CD4-positive, alpha-beta memory T cell (primary cell): Measurements from ENCODE around the gene MCM5. TPM values are rescaled to one million over a fixed set of nuclear protein-coding genes. Genes with fewer than 3 reads are reported as not detected.
"Not testable (repeated sequence)": the region's sequence is repeated elsewhere in the genome, so short reads cannot be mapped to it uniquely, and the experiment has no call there.

Experiments used
- CTCF ChIA-PET: fragments of 350-600 bp; sonication (Branson Sonifier 250); formaldehyde crosslinking; loops from one replicate; lab custom pipeline; 2021; ENCODE audit warnings: inconsistent platforms; ENCODE audit not compliant: partially characterized antibody; lab: Charles Lee
- POLR2A ChIA-PET: fragments of 350-600 bp; sonication (Branson Sonifier 250); formaldehyde crosslinking; loops from one replicate; lab custom pipeline; 2021; ENCODE audit not compliant: partially characterized antibody; lab: Charles Lee
- DNase-seq, 5 donors: peaks; one replicate each; pipeline versions ENCODE4 v3.0.0 to v3.0.0-alpha.2; 2020 to 2022; ENCODE audit warnings: mixed read lengths in 1 of 5
- H3K27ac ChIP-seq: one replicate; pipeline ENCODE4 v1.7.0; 2013; ENCODE audit warnings: low read depth, low read length
- H3K27me3 ChIP-seq: 2 replicates; pipeline ENCODE4 v1.7.0; 2013; ENCODE audit warnings: mild to moderate bottlenecking, low read length, moderate library complexity; ENCODE audit not compliant: insufficient read depth
- H3K36me3 ChIP-seq: 2 replicates; pipeline ENCODE4 v1.7.0; 2013; ENCODE audit warnings: mild to moderate bottlenecking, low read length, moderate library complexity; ENCODE audit not compliant: insufficient read depth
- H3K4me1 ChIP-seq: 2 replicates; pipeline ENCODE4 v1.7.0; 2013; ENCODE audit warnings: mild to moderate bottlenecking, low read length, moderate library complexity; ENCODE audit not compliant: insufficient read depth
- H3K4me3 ChIP-seq, 2 donors: one replicate each; pipeline ENCODE4 v1.7.0; 2013; ENCODE audit warnings: low read length in 2 of 2, mild to moderate bottlenecking in 1 of 2
- H3K9me3 ChIP-seq, 2 donors: one replicate each; pipeline ENCODE4 v1.7.0; 2013; ENCODE audit warnings: low read length in 2 of 2, control low read depth in 1 of 2; ENCODE audit not compliant: control insufficient read depth in 1 of 2
- H3K27ac Mint-ChIP-seq, 7 donors: one replicate each; pipeline ENCODE4 v1.8.0; 2020 to 2021; ENCODE audit warnings: mixed read lengths in 7 of 7, mild to moderate bottlenecking in 6 of 7, inconsistent platforms in 3 of 7, moderate library complexity in 3 of 7
- H3K27me3 Mint-ChIP-seq, 2 donors: one replicate each; pipeline ENCODE4 v1.8.0; 2020 to 2021; ENCODE audit warnings: mixed read lengths in 2 of 2
- H3K36me3 Mint-ChIP-seq, 2 donors: one replicate each; pipeline ENCODE4 v1.8.0; 2020 to 2021; ENCODE audit warnings: mixed read lengths in 2 of 2, inconsistent platforms in 1 of 2, mild to moderate bottlenecking in 1 of 2
- H3K4me1 Mint-ChIP-seq, 4 donors: one replicate each; pipeline ENCODE4 v1.8.0; 2020 to 2021; ENCODE audit warnings: mixed read lengths in 4 of 4, mild to moderate bottlenecking in 1 of 4
- H3K4me3 Mint-ChIP-seq, 8 donors: one replicate each; pipeline ENCODE4 v1.8.0; 2020 to 2021; ENCODE audit warnings: mixed read lengths in 8 of 8, mild to moderate bottlenecking in 7 of 8, moderate library complexity in 6 of 8, inconsistent platforms in 3 of 8
- H3K9me3 Mint-ChIP-seq, 8 donors: one replicate each; pipeline ENCODE4 v1.8.0; 2020 to 2021; ENCODE audit warnings: mixed read lengths in 8 of 8, mild to moderate bottlenecking in 5 of 8, inconsistent platforms in 3 of 8, moderate library complexity in 1 of 8
- intact Hi-C: fragments of 100-400 bp; cut with micrococcal nuclease; formaldehyde crosslinking; loops from one replicate; pipeline ENCODE4 v1.15.1; 2023
- polyA plus RNA-seq, 2 donors: library from polyadenylated mRNA; unstranded; fragments of 300-500 nt; fragmentation: Illumina TruSeq; gene quantifications; one replicate each; pipeline ENCODE4 v1.2.3, GENCODE V29; 2021
- total RNA-seq, 2 experiments: library from RNA; stranded (reverse); gene quantifications; one replicate each; pipeline ENCODE4 v1.2.3, GENCODE V29; 2021

Gene MCM5
- total and polyA plus RNA-seq, 4 experiments from 2014 or later: 22.0 to 58.1 (median 37.7) TPM

- Histone ChIP-seq H3K27me3 (no peaks in the 10 kb centered on the region), H3K9me3 (no peaks in the 10 kb centered on the region), H3K27ac (no peak overlapping the region), H3K4me3 (no peak overlapping the region), H3K36me3 (no peaks in the 10 kb centered on the region), H3K4me1 (no peaks in the 10 kb centered on the region)
- Mint-ChIP-seq H3K27me3 (no peaks in the 10 kb centered on the region), H3K9me3 (no peaks in the 10 kb centered on the region), H3K4me3 (no peak overlapping the region), H3K4me1 (no peaks in the 10 kb centered on the region), H3K36me3 (no peaks in the 10 kb centered on the region), H3K27ac (peak overlapping the region in 3 of 7 donors; percentile 36 to 55 (median 47))
- POLR2A ChIA-PET: no interaction called here
- DNase-seq: no peak
- CTCF ChIA-PET: no interaction called here
- intact Hi-C loops: no loop called here
Observed at GRCh38 chr22:35457729-35458546, 58.0 kb downstream of the MCM5 start.

GRCh38 chr22:35458547-35459422 lies 58.8 kb downstream of the MCM5 start:
- ChIA-PET POLR2A (no interaction called here), CTCF (no interaction called here)
- no peaks in the 10 kb centered on the region for H3K27me3 ChIP-seq
- H3K36me3 Mint-ChIP-seq: peaks cover 0 to 5% of the 10 kb centered on the region in 2 donors
- H3K9me3 Mint-ChIP-seq: peaks cover 0 to 3% (median 0%) of the 10 kb centered on the region in 8 donors
- no peaks in the 10 kb centered on the region for H3K27me3 Mint-ChIP-seq
- peak overlapping the region in 1 of 7 donors; percentile 25 for H3K27ac Mint-ChIP-seq
- intact Hi-C loops: no loop called here
- no peaks in the 10 kb centered on the region for H3K9me3 ChIP-seq
- H3K27ac ChIP-seq: no peak overlapping the region
- no peak overlapping the region for H3K4me3 ChIP-seq
- H3K4me1 Mint-ChIP-seq: no peaks in the 10 kb centered on the region
- no peak overlapping the region for H3K4me3 Mint-ChIP-seq
- H3K36me3 ChIP-seq: no peaks in the 10 kb centered on the region
- no peak for DNase-seq
- H3K4me1 ChIP-seq: no peaks in the 10 kb centered on the region

GRCh38 chr22:35459423-35459894 lies 59.5 kb downstream of the MCM5 start:
- POLR2A ChIA-PET: no interaction called here
- no peak for DNase-seq
- Mint-ChIP-seq H3K27me3 (no peaks in the 10 kb centered on the region), H3K9me3 (peaks cover 0 to 3% (median 0%) of the 10 kb centered on the region in 8 donors), H3K36me3 (peaks cover 0 to 6% of the 10 kb centered on the region in 2 donors), H3K4me1 (no peaks in the 10 kb centered on the region), H3K27ac (peak overlapping the region in 1 of 7 donors; percentile 25), H3K4me3 (no peak overlapping the region)
- Histone ChIP-seq H3K4me1 (no peaks in the 10 kb centered on the region), H3K27ac (no peak overlapping the region), H3K9me3 (no peaks in the 10 kb centered on the region), H3K27me3 (no peaks in the 10 kb centered on the region), H3K4me3 (no peak overlapping the region), H3K36me3 (no peaks in the 10 kb centered on the region)
- CTCF ChIA-PET: no interaction called here
- intact Hi-C loops: no loop called here

GRCh38 chr22:35459976-35460375 lies 60.0 kb downstream of the MCM5 start:
- intact Hi-C loops, H3K27me3 Mint-ChIP-seq, H3K9me3 ChIP-seq, POLR2A ChIA-PET, H3K4me3 Mint-ChIP-seq, H3K27me3 ChIP-seq, H3K4me3 ChIP-seq, H3K9me3 Mint-ChIP-seq, H3K36me3 Mint-ChIP-seq, H3K4me1 Mint-ChIP-seq, H3K36me3 ChIP-seq, CTCF ChIA-PET, H3K4me1 ChIP-seq, DNase-seq, H3K27ac ChIP-seq, H3K27ac Mint-ChIP-seq: not testable (repeated sequence)

DNA sequence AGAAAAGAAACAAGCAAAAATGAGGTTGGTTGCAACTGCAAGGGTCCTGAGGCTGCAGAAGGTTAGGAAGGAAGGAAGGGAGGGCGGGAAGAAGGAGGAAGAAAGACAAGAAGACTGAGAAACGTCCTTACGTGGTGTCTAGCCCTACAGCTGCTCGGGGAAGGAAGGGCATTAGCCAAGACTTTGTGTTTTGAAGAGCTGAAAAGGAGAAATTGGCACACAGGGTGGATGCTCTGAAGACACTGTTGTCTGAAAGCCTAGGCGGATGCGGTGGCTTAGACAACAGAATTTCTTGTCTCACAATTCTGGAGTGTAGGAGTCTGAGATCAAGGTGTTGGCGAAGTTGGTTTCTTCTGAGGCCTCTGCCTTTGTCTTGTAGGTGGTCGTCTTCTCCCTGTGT lies 60.7 kb downstream of the MCM5 start:
- H3K4me3 Mint-ChIP-seq: no peak overlapping the region
- no peaks in the 10 kb centered on the region for H3K27me3 ChIP-seq
- intact Hi-C loops: no loop called here
- peaks cover 0 to 6% of the 10 kb centered on the region in 2 donors for H3K36me3 Mint-ChIP-seq
- no peak overlapping the region for H3K27ac Mint-ChIP-seq
- H3K9me3 Mint-ChIP-seq: peaks cover 0 to 3% (median 0%) of the 10 kb centered on the region in 8 donors
- no peaks in the 10 kb centered on the region for H3K4me1 ChIP-seq
- H3K4me1 Mint-ChIP-seq: no peaks in the 10 kb centered on the region
- ChIA-PET POLR2A (no interaction called here), CTCF (no interaction called here)
- no peaks in the 10 kb centered on the region for H3K27me3 Mint-ChIP-seq
- H3K9me3 ChIP-seq: no peaks in the 10 kb centered on the region
- no peaks in the 10 kb centered on the region for H3K36me3 ChIP-seq
- no peak for DNase-seq
- no peak overlapping the region for H3K4me3 ChIP-seq
- no peak overlapping the region for H3K27ac ChIP-seq

GRCh38 chr22:35462498-35463230 lies 62.7 kb downstream of the MCM5 start:
- peaks cover 0 to 3% (median 0%) of the 10 kb centered on the region in 8 donors for H3K9me3 Mint-ChIP-seq
- H3K27me3 ChIP-seq: no peaks in the 10 kb centered on the region
- H3K4me3 Mint-ChIP-seq: no peak overlapping the region
- H3K27ac ChIP-seq: no peak overlapping the region
- ChIA-PET POLR2A (no interaction called here), CTCF (no interaction called here)
- H3K4me1 ChIP-seq: no peaks in the 10 kb centered on the region
- H3K27ac Mint-ChIP-seq: no peak overlapping the region
- H3K27me3 Mint-ChIP-seq: no peaks in the 10 kb centered on the region
- no peaks in the 10 kb centered on the region for H3K36me3 ChIP-seq
- no peak overlapping the region for H3K4me3 ChIP-seq
- H3K36me3 Mint-ChIP-seq: peaks cover 0 to 6% of the 10 kb centered on the region in 2 donors
- intact Hi-C loops: no loop called here
- DNase-seq: no peak
- no peaks in the 10 kb centered on the region for H3K9me3 ChIP-seq
- no peaks in the 10 kb centered on the region for H3K4me1 Mint-ChIP-seq
